ENCODE results near the gene WDR91.

The WDR91 gene

GRCh38 chr7:135211179-135211945 is at the start of gene WDR91:
WDR91 (minus strand) TSS chr7:135211526; CDS start chr7:135211502, 24 bp downstream.
- peak within 1 kb of the TSS; percentile 87 to 99 for H3K4me3 Mint-ChIP-seq
- DNase-seq (peak; percentile 86 to 89), ATAC-seq (peak; percentile 91)
- H3K27ac Mint-ChIP-seq, result peak within 1 kb of the TSS; percentile 98 to 99
- no peaks in the 10 kb centered on the region for H3K27me3 Mint-ChIP-seq
- peaks cover 40% of the 10 kb centered on the region for H3K4me1 Mint-ChIP-seq
- no peaks in the 10 kb centered on the region for H3K9me3 Mint-ChIP-seq

- Mint-ChIP-seq H3K27me3 (no peaks in the 10 kb centered on the region), H3K4me3 (no peak overlapping the region), H3K9me3 (peaks cover 12 to 26% of the 10 kb centered on the region in 2 donors), H3K4me1 (no peaks in the 10 kb centered on the region), H3K27ac (no peak overlapping the region)
- DNase-seq, result no peak
- ATAC-seq, result no peak
Observed at GRCh38 chr7:135260470-135260869, 49.1 kb upstream of the WDR91 start.

GRCh38 chr7:135259702-135260101 is 48.4 kb upstream of the WDR91 start:
- Mint-ChIP-seq H3K4me3 (no peak overlapping the region), H3K27ac (no peak overlapping the region), H3K4me1 (no peaks in the 10 kb centered on the region), H3K27me3 (no peaks in the 10 kb centered on the region), H3K9me3 (peaks cover 9 to 18% of the 10 kb centered on the region in 2 donors)
- ATAC-seq, result no peak
- no peak for DNase-seq

GRCh38 chr7:135258585-135258984 is 47.3 kb upstream of the WDR91 start:
- peaks cover 5 to 10% of the 10 kb centered on the region in 2 donors for H3K9me3 Mint-ChIP-seq
- no peaks in the 10 kb centered on the region for H3K27me3 Mint-ChIP-seq
- DNase-seq (no peak), ATAC-seq (no peak)
- no peak overlapping the region for H3K27ac Mint-ChIP-seq
- H3K4me3 Mint-ChIP-seq, result no peak overlapping the region
- H3K4me1 Mint-ChIP-seq, result no peaks in the 10 kb centered on the region

GRCh38 chr7:135257790-135258189 is 46.5 kb upstream of the WDR91 start:
- Mint-ChIP-seq H3K27ac (no peak overlapping the region), H3K4me1 (no peaks in the 10 kb centered on the region)
- ATAC-seq, result no peak

GRCh38 chr7:135253851-135254771 is 42.8 kb upstream of the WDR91 start:
- ATAC-seq (no peak), DNase-seq (no peak)
- peaks cover 10% of the 10 kb centered on the region for H3K4me1 Mint-ChIP-seq
- H3K27ac Mint-ChIP-seq, result peak overlapping the region in 1 of 2 donors; percentile 60
- no peaks in the 10 kb centered on the region for H3K27me3 Mint-ChIP-seq
- H3K9me3 Mint-ChIP-seq, result no peaks in the 10 kb centered on the region
- H3K4me3 Mint-ChIP-seq, result no peak overlapping the region

More at GRCh38 chr7:135257790-135258189, 46.5 kb upstream of the WDR91 start:
- no peak for DNase-seq
- no peak overlapping the region for H3K4me3 Mint-ChIP-seq
- no peaks in the 10 kb centered on the region for H3K27me3 Mint-ChIP-seq
- peaks cover 3 to 5% of the 10 kb centered on the region in 2 donors for H3K9me3 Mint-ChIP-seq

- DNase-seq (no peak), ATAC-seq (peak; percentile 68)
- H3K9me3 Mint-ChIP-seq, result no peaks in the 10 kb centered on the region
- H3K4me3 Mint-ChIP-seq, result no peak overlapping the region
- peak overlapping the region; percentile 36 to 65 for H3K27ac Mint-ChIP-seq
- H3K27me3 Mint-ChIP-seq, result no peaks in the 10 kb centered on the region
- H3K4me1 Mint-ChIP-seq, result peaks cover 10% of the 10 kb centered on the region
Observed at GRCh38 chr7:135251496-135252391, 40.4 kb upstream of the WDR91 start.

GRCh38 chr7:135248546-135248945 is 37.2 kb upstream of the WDR91 start:
- no peak for ATAC-seq

GRCh38 chr7:135247746-135248471 is 36.6 kb upstream of the WDR91 start:
- H3K9me3 Mint-ChIP-seq, result no peaks in the 10 kb centered on the region

More at GRCh38 chr7:135248546-135248945, 37.2 kb upstream of the WDR91 start:
- Mint-ChIP-seq H3K9me3 (no peaks in the 10 kb centered on the region), H3K4me3 (no peak overlapping the region), H3K27me3 (peaks cover 8% of the 10 kb centered on the region), H3K4me1 (peaks cover 10% of the 10 kb centered on the region), H3K27ac (no peak overlapping the region)
- DNase-seq, result no peak

GRCh38 chr7:135246191-135246825 is 35.0 kb upstream of the WDR91 start:
- Mint-ChIP-seq H3K4me3 (no peak overlapping the region), H3K9me3 (no peaks in the 10 kb centered on the region), H3K27me3 (peaks cover 21% of the 10 kb centered on the region), H3K4me1 (no peaks in the 10 kb centered on the region), H3K27ac (no peak overlapping the region)
- ATAC-seq (no peak), DNase-seq (no peak)

More at GRCh38 chr7:135247746-135248471, 36.6 kb upstream of the WDR91 start:
- no peak overlapping the region for H3K4me3 Mint-ChIP-seq
- peaks cover 8% of the 10 kb centered on the region for H3K27me3 Mint-ChIP-seq
- no peak overlapping the region for H3K27ac Mint-ChIP-seq
- ATAC-seq (no peak), DNase-seq (no peak)
- H3K4me1 Mint-ChIP-seq, result peaks cover 10% of the 10 kb centered on the region

- H3K27me3 Mint-ChIP-seq, result peaks cover 23% of the 10 kb centered on the region
- ATAC-seq, result no peak
- H3K4me3 Mint-ChIP-seq, result no peak overlapping the region
- DNase-seq, result no peak
- H3K27ac Mint-ChIP-seq, result no peak overlapping the region
- no peaks in the 10 kb centered on the region for H3K9me3 Mint-ChIP-seq
- no peaks in the 10 kb centered on the region for H3K4me1 Mint-ChIP-seq
Observed at GRCh38 chr7:135245226-135246190, 34.2 kb upstream of the WDR91 start.

GRCh38 chr7:135242096-135242684 is 30.9 kb upstream of the WDR91 start:
- Mint-ChIP-seq H3K27me3 (peaks cover 23% of the 10 kb centered on the region), H3K4me1 (no peaks in the 10 kb centered on the region), H3K4me3 (no peak overlapping the region), H3K9me3 (no peaks in the 10 kb centered on the region), H3K27ac (no peak overlapping the region)
- ATAC-seq, result no peak
- DNase-seq, result no peak

GRCh38 chr7:135240441-135240840 is 29.1 kb upstream of the WDR91 start:
- DNase-seq (no peak), ATAC-seq (no peak)
- no peak overlapping the region for H3K27ac Mint-ChIP-seq
- no peak overlapping the region for H3K4me3 Mint-ChIP-seq
- H3K27me3 Mint-ChIP-seq, result peaks cover 22% of the 10 kb centered on the region
- peaks cover 0 to 8% of the 10 kb centered on the region in 2 donors for H3K9me3 Mint-ChIP-seq
- peaks cover 8% of the 10 kb centered on the region for H3K4me1 Mint-ChIP-seq
